ENCODE data around the gene HIGD1C.

DNA sequence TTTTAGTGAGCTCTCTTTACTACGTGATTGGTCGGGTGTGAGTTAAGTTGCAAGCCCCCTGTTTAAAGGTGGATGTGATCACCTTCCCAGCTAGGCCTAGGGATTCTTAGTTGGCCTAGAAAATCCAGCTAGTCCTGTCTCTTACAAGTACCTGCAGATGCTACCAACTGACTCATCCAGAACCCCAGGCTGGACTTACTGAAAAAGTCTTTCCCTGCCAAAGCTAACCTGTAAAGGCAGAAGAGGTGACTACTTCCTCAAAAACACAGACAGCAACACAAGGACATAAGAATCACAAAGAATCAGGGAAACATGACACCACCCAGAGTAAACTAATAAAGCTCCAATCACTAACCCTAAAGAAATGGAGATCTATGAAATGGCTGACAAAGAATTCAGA is 39.1 kb upstream of the HIGD1C start:
- TF ChIP-seq, protein P1, sequence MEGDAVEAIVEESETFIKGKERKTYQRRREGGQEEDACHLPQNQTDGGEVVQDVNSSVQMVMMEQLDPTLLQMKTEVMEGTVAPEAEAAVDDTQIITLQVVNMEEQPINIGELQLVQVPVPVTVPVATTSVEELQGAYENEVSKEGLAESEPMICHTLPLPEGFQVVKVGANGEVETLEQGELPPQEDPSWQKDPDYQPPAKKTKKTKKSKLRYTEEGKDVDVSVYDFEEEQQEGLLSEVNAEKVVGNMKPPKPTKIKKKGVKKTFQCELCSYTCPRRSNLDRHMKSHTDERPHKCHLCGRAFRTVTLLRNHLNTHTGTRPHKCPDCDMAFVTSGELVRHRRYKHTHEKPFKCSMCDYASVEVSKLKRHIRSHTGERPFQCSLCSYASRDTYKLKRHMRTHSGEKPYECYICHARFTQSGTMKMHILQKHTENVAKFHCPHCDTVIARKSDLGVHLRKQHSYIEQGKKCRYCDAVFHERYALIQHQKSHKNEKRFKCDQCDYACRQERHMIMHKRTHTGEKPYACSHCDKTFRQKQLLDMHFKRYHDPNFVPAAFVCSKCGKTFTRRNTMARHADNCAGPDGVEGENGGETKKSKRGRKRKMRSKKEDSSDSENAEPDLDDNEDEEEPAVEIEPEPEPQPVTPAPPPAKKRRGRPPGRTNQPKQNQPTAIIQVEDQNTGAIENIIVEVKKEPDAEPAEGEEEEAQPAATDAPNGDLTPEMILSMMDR (IDR thresholded peaks at IDR 0.05; ENCODE audit: low read length) = no peak
- no peak for TF ChIP-seq EZH2 (IDR thresholded peaks at IDR 0.05; ENCODE audit: borderline replicate concordance, low read length)
